Left ventricle myocardium superior (tissue), 1 donor: ENCODE results near the gene THBS4. TPM values are rescaled to one million over a fixed set of nuclear protein-coding genes. Genes with fewer than 3 reads are reported as not detected.
"Not testable (repeated sequence)": the region's sequence is repeated elsewhere in the genome, so short reads cannot be mapped to it uniquely, and the experiment has no call there.

Source experiments
- ATAC-seq: fragments of 200-7000 bp; cut with Tn5 transposase; one replicate; pipeline ENCODE4 v1.9.1; 2020; ENCODE audit warnings: mild to moderate bottlenecking, moderate library complexity
- DNase-seq: peaks from one replicate; pipeline ENCODE4 v3.0.0-alpha.2; 2020
- intact Hi-C: fragments of 100-400 bp; cut with micrococcal nuclease; formaldehyde crosslinking; loops from one replicate; pipeline ENCODE4 v1.11.0; 2022
- total RNA-seq: library from RNA; stranded (reverse); fragmentation: NEBNext Ultra II Directional; extraction: Animal tissue kit (Norgen Biotek cat#: 25700); gene quantifications from one replicate; pipeline ENCODE4 v1.2.1, GENCODE V29; 2021
- donor health status: DM: no; HTN: yes; CAD: no; lungs with severe emphysema.

Gene THBS4
- total RNA-seq, 1 donor from 2014 or later = 29.5 TPM

DNA sequence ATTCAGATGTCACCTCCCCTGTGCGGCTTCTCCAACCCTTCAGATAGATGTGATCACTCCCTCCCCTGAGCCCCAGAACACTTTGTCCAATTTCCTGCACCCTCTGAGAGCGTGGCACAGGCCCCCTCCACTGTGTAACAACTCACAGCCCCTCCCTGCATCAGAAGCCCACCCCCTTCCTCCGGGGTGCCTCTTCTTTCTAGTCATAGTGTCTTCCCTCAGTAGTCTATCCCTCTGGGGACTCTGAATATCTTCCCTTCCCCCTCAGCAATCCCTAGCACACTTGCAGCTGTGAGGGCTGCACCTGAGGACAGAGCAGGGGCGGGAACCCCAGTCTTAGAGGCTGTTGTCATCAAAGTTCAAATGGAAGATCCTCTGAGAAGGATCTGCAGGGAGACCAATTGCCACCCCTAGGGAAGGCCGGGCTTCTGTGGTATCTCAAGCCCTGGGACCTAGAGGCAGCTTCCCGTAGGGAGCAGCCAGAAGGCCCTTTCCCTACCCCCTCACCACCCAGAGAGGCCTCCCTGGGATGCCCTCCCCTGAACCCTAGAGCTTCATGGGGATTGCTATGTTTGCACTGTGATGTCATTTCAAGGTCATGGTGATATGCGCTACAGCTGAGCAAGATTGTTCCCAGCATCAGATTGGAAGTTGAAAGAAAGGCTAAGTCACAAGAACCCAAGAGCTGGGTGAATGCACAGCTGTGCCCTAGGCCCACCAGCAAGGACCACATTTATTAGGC, 70.7 kb downstream of the THBS4 start:
- intact Hi-C loops = no loop called here
- ATAC-seq = no peak
- no peak for DNase-seq

DNA sequence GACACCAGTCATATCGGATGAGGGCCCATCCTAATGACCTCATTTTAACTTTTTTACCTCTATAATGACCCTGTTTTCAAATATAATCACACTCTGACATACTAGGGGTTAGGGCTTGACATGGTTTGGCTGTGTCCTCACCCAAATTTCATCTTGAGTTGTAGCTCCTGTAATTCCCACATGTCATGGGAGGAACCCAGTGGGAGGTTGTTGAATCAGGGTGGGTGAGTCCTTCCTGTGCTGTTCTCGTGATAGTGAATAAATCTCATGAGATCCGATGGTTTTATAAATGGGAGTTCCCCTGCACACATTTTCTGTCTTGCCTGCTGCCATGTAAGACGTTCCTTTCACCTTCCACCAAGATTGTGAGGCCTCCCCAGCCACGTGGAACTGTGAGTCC, 71.8 kb downstream of the THBS4 start:
- ATAC-seq = no peak
- intact Hi-C loops = no loop called here
- no peak for DNase-seq

DNA sequence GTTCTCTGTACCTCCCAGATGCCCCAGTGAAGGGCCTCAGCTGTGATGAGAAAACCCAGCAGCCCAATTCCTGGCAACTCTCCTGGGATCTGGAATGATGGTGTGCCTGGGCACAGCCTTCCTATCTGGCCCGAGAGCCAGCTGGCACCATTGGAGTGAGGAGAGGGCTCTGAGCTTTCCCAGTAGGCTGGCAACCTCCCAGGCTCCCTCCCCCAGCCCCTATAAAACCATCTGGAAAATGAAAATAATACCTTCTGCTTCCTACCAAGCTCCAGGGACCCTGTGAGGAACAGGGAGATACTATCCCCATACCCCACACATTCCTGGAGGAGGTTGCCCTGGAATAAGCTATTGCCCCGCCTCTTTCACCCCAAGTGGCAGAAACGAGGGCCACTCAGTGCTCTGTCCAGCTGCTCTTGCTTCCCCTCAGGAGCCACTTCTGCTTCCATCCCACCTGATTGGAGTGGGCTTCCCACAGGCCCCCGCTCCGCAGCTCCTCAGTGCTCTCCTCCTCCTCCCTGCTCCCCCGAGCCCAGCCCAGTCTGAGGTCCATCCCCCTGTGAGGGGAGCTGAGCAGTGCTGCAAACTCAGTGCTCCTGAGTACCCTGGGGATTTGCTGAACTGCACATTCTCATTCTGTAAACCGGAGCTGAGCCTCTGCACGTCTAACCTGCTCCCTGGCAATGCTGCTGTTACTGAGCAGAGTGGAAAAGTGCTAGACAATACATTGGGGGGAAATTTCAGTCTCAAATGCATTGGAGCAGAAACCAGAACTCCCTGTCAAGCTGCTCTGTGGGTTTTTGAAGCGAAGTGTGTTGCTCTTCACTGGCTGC, 74.7 kb downstream of the THBS4 start:
- DNase-seq = peak; percentile 76
- peak; percentile 97 for ATAC-seq
- intact Hi-C loops = no loop called here

DNA sequence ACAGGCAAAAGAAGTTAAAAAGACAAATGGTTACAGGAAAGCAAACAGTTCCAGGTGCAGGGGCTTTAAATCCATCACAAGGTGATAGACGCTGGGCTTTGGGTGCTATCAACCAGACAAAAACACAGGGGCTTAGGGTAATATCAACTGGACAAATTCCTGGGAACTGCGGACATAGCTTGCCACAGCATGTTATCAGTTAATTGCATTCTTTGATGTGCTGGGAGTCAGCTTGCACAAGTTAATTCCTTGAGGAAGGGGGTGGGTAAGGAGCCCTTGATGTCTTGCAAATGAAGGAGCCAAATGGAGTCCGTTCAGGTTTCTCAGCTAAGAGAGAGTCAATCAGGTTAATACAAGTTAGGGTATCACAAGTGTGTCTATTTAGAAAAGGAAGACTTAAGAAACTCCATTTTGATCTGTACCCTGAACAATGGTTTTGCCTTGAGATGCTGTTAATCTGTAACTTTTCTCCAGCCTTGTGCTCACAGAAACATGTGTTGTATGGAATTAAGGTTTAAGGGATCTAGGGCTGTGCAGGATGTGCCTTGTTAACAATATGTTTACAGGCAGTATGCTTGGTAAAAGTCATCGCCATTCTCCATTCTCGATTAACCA, 76.3 kb downstream of the THBS4 start:
- ATAC-seq, intact Hi-C loops, DNase-seq: not testable (repeated sequence)

DNA sequence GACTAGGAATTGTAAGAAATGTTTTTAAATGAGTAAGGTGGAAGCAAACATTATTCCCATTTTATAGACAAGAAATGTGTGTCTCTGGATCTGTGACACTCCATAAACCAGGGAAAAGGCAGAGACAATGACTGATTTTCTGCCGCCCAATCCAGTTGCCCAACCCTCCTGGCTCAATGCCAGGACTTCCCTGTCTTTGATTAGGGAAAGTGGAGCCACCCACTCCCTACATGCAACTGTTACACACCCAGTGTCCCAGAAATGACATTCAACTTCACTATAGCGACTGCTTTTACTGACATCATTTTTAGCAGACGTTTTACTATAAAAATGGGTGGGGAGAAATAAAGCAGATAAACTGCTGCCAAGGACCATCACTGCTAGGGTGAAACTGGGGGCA, 79.7 kb downstream of the THBS4 start:
- ATAC-seq = no peak
- intact Hi-C loops = no loop called here
- no peak for DNase-seq

DNA sequence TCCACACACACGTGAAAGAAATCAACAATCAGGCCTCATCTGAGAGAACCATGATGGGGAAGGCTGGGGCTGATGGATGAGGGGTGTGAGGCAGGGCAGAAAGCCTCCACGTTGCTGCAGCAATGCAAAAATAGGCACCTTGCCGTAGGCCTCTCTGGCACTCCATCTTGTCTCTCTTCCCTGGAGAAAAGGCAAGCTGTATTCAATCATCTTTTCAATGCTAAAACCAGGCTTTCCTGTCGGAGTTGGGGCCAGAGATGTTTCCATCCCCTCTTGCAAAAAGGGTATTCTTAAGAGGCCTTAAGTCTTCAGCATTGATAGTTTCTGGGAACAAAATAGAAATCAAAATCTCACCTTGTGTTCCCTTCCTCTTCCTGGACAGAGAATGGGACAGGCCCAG, 80.9 kb downstream of the THBS4 start:
- intact Hi-C loops = no loop called here
- ATAC-seq (no peak), DNase-seq (no peak)

DNA sequence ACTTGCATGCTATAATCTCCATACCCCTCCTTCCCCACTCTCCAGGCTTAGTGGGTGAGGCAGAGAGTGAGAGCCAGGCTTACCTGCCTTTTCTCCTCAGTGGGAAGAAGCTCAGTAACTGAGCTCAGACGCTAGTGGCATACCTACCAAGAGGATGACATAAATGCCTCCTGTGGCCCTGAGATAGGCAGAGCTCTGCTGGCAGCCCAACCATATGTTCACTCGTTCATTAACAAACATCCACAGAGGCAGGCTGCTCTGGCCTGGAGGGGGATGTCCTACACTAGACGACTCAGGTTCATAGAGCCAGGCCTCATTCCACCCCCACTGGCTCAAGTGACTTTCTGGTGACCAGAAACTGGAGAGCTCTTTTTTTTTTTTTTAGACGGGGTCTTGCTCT, 81.3 kb downstream of the THBS4 start:
- ATAC-seq (peak; percentile 32), DNase-seq (no peak)
- intact Hi-C loops = no loop called here

DNA sequence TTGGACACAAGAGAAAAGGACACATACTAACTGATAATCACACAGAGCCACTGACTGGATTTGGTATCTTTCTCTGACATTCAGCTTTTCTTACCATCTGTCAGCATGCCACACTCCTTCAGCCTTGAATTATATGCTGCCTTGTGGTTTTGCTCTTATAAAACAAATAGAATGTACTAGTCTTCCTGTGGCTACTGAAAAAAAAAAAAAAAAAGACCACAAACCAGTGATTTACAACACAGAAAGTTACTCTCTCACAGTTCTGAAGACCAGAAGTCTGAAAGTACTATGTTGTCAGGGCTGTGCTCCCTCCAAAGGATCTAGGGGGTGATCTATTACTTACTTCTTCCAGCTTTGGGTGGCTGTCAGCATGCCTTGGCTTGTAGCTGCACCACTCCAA, 82.3 kb downstream of the THBS4 start:
- ATAC-seq = no peak
- intact Hi-C loops = no loop called here
- DNase-seq = no peak

DNA sequence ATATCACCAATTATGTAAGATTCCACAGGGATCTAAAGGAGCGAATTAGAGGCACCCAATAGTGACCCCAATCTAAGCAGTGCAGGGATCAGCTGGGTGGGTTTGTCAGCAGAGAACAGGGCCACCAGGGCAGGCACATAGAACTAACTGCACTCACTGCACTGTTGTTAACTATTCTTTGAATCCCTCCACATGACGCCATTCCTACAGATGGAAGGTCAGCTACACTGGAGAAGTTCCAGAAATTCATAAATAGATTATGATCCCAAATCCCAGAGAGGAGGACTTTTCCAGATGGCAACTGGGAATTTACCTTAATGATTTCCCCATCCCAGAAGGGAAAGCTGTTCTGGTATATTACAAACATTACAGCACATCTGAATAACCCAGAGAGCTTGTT, 84.2 kb downstream of the THBS4 start:
- DNase-seq = no peak
- intact Hi-C loops = no loop called here
- ATAC-seq = peak; percentile 34

DNA sequence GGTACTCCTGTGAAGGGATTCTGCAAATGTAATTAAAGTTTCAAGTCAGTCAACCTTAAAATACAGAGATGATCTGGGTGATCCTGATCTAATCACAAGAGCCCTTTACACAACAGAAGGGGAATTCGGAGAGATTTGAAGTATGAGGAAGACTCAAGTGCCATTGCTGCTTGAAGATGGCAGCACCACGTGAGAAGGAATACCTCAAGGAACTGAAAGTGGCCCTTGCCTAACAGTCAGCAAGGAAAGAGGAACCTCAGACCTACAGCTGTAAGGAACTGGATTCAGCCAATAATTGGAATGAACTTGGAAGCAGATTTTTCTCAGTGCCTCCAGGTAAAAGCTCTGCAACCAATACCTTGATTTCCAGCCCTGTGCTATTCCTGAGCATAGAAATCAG, 87.4 kb downstream of the THBS4 start:
- ATAC-seq = peak; percentile 39
- intact Hi-C loops = no loop called here
- no peak for DNase-seq

DNA sequence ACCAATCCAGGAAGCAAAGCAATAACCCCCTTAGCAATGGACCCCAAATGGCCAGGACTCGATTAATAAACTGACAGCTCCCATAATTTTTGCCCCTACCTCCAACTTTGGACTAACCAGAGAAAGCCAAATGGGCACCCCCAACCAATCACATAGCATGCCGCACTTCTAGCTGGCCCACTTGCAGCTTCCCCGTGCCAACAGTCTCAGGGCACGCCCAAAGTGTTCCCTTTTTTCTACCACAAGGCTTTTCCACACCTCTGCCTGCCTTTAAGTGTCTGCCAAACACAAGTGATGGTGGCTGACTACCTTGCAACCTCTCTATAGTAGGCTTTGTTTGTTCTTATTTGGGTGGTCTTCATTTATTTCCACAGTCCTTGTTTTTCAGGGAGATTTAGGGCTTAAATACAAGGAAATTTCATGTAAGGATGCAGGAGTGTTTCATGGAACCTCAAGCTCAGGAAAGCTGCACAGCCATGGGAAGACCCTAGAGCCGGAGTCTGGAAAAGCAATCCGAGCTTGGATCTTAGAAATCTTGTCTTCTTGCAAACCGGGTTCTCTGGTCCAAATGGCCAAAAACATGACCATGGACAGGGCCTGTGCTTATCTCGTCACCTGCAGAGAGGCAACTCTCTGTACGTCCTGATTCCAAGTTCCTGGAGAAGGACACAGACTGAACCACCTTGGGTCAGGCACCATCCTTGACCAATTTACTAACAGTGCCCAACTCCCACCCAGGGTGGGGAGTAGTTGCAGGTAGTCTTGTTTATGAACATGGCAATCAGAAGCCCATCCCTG, 89.2 kb downstream of the THBS4 start:
- no peak for DNase-seq
- intact Hi-C loops = no loop called here
- no peak for ATAC-seq

DNA sequence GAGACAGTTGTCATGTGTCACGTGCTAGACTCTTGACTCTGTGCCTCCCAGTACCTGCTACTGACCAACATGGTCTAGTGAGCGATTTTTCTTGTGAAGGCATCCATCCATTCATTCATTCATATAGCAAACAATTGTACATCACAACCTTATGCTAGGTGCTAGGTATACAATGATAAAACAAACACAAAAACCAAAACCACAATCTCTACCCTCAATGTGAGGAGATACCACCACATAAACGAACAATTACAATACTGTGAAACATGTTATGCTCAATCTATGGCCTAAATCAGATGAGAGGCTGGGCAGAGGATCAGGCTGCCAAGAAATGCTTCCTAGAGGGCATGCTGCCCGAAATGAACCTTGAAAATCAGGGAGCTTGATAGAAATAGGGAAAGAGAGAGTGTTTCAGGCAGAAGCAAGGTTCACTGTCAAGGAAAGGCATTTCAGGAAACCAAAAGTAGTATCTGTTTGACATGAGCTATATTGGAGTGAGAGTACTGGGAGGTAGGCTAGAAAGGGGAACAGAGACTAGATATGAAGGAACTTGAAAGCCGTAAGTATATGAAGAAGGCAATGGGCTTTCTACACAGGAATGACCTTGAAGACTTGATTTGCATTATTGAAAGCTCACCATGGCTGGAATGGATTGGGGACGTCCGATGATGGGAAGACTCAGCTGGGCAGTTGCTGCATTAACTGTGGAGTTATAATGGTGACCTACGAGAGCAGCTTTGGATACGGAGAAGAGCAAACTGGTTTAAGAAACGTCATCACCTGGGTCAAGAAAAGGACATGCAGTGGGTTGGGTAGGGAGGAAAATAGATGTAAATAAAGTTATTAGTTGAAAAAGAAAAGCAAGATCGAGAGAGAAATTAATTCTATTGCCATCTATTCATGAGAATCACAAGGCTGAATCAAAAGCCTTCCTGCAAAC, 90.1 kb downstream of the THBS4 start:
- ATAC-seq (peak; percentile 50), DNase-seq (no peak)
- intact Hi-C loops = no loop called here

DNA sequence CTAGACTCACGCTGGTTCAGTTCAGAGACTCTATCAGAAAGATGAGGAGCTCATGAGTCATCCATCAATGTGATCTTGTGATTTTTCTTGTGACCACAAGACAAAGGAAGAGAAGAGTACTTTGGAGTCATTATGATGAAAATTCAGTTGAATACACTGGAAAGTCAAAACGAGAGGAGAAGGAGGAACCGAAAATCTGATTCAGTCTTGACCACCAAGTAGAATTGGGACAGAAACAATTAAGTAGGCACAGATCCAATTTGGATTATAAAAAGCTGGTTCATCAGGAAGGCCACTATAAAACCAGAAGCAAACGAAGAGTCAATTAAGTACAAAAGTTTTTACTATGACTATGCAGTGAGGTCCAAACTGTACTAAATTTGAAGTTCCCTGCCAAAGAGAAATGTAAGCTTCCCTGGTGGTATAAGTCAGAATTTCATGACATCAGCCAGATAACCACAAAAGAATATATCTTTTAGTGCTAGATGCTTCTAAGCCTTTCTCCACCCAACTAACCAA, 90.9 kb downstream of the THBS4 start:
- DNase-seq = no peak
- intact Hi-C loops = no loop called here
- peak; percentile 72 for ATAC-seq

DNA sequence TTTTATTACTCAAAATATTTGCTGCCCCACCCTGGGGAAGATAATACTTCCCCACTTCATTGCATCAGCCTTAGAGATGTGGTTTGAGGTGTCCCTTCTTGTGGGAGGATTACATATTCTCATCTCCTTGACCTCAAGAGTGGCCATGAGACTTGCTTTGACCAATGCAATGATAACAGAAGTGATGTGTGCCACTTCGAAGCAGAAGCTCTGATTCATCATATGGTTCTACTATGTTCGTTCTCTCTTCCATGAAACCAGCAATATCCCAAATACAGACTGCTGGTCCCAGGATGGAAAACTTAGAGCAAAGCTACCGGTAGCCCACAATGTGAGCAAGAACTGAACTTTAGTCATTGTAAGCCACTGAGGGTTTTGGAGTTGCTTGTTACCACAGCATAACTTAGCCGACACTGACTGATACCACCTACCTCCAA, 92.0 kb downstream of the THBS4 start:
- peak; percentile 38 for ATAC-seq
- intact Hi-C loops = no loop called here
- no peak for DNase-seq

DNA sequence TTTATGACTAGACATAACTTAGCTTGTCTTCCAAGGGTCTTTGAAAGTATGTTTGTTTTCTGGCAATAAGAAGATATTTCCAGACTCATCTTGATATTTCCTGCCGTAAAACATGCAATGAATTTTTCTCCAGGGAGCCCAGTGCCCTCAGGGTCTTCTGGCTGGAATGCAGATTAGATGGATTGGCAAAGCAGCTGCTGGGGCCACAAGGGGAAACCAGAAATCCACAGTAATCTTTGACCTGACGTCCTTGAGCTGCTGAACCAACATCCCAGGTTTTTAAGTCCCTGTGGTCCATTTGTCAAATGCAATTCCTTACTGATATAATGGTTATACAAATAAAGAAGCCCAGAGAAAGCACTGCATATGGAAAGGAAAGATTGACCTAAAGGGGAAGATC, 93.0 kb downstream of the THBS4 start:
- intact Hi-C loops = no loop called here
- ATAC-seq (no peak), DNase-seq (no peak)

DNA sequence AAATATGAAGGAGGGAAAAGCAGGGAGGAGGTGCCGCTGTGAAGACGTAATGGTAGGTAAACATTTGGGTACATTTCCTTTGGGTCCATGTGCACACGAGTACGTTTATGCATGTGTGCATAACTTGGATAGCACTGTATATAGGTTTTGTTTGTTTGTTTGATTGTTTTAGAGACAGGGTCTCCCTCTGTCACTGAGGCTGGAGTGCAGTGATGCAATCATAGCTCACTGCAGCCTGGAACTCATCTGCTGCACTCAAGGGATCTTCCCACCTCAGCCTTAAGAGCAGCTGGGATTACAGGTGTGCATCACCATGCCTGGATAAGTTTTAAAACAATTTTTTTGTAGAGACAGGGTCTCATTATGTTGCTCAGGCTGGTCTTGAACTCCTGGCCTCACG, 94.0 kb downstream of the THBS4 start:
- intact Hi-C loops = no loop called here
- no peak for ATAC-seq
- no peak for DNase-seq
